ENCODE results near the gene TMEM255B.

TMEM255B gene

GRCh38 chr13:113852536-113853517 is 93.8 kb downstream of the TMEM255B start:
- DNase-seq = no peak

GRCh38 chr13:113853518-113854237 is 94.7 kb downstream of the TMEM255B start:
- no peak for DNase-seq

GRCh38 chr13:113854238-113855011 is 95.4 kb downstream of the TMEM255B start:
- DNase-seq = no peak

GRCh38 chr13:113855012-113855921 is 96.2 kb downstream of the TMEM255B start:
- DNase-seq = no peak

GRCh38 chr13:113855931-113856715 is 97.1 kb downstream of the TMEM255B start:
- DNase-seq = no peak

GRCh38 chr13:113856716-113857065 is 97.7 kb downstream of the TMEM255B start:
- no peak for DNase-seq

- no peak for DNase-seq
Observed at GRCh38 chr13:113857531-113858195, 98.6 kb downstream of the TMEM255B start.

GRCh38 chr13:113859311-113860050 is 100.5 kb downstream of the TMEM255B start:
- no peak for DNase-seq

GRCh38 chr13:113860051-113860664 is 101.1 kb downstream of the TMEM255B start:
- no peak for DNase-seq

- no peak for DNase-seq
Observed at GRCh38 chr13:113860665-113861432, 101.8 kb downstream of the TMEM255B start.

- DNase-seq = no peak
Observed at GRCh38 chr13:113861433-113862030, 102.5 kb downstream of the TMEM255B start.

- no peak for DNase-seq
Observed at GRCh38 chr13:113862191-113862930, 103.3 kb downstream of the TMEM255B start.

- DNase-seq = no peak
Observed at GRCh38 chr13:113862931-113863523, 104.0 kb downstream of the TMEM255B start.

- no peak for DNase-seq
Observed at GRCh38 chr13:113863524-113864272, 104.7 kb downstream of the TMEM255B start, which contains the start of gene GAS6. TSS of gene GAS6 (minus strand) at chr13:113864076. CDS start at chr13:113863920, 156 bp downstream.

GRCh38 chr13:113864273-113864890 is 105.4 kb downstream of the TMEM255B start:
- DNase-seq = no peak

GRCh38 chr13:113865427-113865826 is 106.4 kb downstream of the TMEM255B start:
- no peak for DNase-seq
